Measurements from ENCODE around the gene PDGFD. TPM values are rescaled to one million over a fixed set of nuclear protein-coding genes. Genes with fewer than 3 reads are reported as not detected.

PDGFD gene
- total RNA-seq, 1 donor from 2014 or later: 21.9 TPM

DNA sequence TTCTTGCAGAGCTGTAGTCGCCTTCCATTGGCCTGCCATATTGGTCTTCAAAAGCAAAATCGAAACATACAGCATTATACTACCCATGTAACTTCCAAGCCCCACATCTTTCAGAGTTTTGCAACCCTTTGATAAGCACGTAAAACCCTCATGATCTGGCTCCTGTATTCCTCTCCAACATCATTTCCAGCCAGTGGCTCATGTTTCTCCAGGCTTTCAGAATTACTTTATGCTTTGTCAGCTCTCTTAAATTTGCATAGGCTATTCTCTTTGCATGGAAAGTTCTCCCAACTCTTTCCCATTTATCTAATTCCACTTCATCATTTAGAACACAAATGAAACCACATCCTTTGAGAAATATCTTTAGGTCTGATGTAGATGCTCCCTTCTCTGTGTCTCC lies 195.3 kb downstream of the PDGFD start:
- intact Hi-C loops (cut with DNase I): no loop called here
- Histone ChIP-seq H3K4me1 (no peaks in the 10 kb centered on the region), H3K27ac (no peak overlapping the region), H3K27me3 (no peaks in the 10 kb centered on the region), H3K4me3 (no peak overlapping the region), H3K36me3 (no peaks in the 10 kb centered on the region), H3K9me3 (no peaks in the 10 kb centered on the region)
- TF ChIP-seq POLR2A (IDR thresholded peaks at IDR 0.05) (no peak), POLR2AphosphoS5 (IDR thresholded peaks at IDR 0.05; ENCODE audit: insufficient read depth in 1 of 2, low read depth in 1 of 2) (no peak)
- TF ChIP-seq, protein P1, sequence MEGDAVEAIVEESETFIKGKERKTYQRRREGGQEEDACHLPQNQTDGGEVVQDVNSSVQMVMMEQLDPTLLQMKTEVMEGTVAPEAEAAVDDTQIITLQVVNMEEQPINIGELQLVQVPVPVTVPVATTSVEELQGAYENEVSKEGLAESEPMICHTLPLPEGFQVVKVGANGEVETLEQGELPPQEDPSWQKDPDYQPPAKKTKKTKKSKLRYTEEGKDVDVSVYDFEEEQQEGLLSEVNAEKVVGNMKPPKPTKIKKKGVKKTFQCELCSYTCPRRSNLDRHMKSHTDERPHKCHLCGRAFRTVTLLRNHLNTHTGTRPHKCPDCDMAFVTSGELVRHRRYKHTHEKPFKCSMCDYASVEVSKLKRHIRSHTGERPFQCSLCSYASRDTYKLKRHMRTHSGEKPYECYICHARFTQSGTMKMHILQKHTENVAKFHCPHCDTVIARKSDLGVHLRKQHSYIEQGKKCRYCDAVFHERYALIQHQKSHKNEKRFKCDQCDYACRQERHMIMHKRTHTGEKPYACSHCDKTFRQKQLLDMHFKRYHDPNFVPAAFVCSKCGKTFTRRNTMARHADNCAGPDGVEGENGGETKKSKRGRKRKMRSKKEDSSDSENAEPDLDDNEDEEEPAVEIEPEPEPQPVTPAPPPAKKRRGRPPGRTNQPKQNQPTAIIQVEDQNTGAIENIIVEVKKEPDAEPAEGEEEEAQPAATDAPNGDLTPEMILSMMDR (IDR thresholded peaks at IDR 0.05): no peak
- no peak for DNase-seq (ENCODE audit: extremely low spot score in 2 of 2)

DNA sequence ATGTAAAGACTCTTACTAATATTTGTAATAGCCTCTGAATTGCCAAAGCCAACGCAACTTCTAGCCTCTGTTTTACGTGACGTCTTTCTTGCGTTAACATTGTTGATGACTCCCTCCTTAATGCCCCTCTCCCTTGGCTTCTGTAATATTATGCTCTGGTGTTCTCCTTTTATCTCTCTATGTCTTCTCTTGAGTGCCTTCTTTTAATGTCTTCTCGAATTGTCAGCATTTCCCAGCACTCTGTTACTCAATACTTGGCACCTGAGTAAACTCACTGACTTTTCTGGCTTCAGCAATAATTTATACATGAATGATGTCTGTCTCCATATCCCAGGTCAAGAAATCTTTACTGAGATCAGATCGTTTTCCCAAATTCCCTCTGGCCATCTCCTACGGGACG lies 196.0 kb downstream of the PDGFD start:
- intact Hi-C loops (cut with DNase I): no loop called here
- Histone ChIP-seq H3K36me3 (no peaks in the 10 kb centered on the region), H3K4me3 (no peak overlapping the region), H3K27ac (no peak overlapping the region), H3K9me3 (no peaks in the 10 kb centered on the region), H3K4me1 (no peaks in the 10 kb centered on the region), H3K27me3 (no peaks in the 10 kb centered on the region)
- TF ChIP-seq POLR2AphosphoS5 (IDR thresholded peaks at IDR 0.05; ENCODE audit: insufficient read depth in 1 of 2, low read depth in 1 of 2) (no peak), POLR2A (IDR thresholded peaks at IDR 0.05) (no peak)
- TF ChIP-seq, protein P1 (IDR thresholded peaks at IDR 0.05): no peak
- DNase-seq (ENCODE audit: extremely low spot score in 2 of 2): no peak

- no peaks in the 10 kb centered on the region for H3K36me3 ChIP-seq
- H3K27me3 ChIP-seq: no peaks in the 10 kb centered on the region
- TF ChIP-seq, protein P1 (IDR thresholded peaks at IDR 0.05): no peak
- TF ChIP-seq POLR2A (IDR thresholded peaks at IDR 0.05): no peak
- TF ChIP-seq POLR2AphosphoS5 (IDR thresholded peaks at IDR 0.05; ENCODE audit: insufficient read depth in 1 of 2, low read depth in 1 of 2): no peak
- H3K4me1 ChIP-seq: no peaks in the 10 kb centered on the region
- no peak overlapping the region for H3K27ac ChIP-seq
- H3K9me3 ChIP-seq: no peaks in the 10 kb centered on the region
- DNase-seq (ENCODE audit: extremely low spot score in 2 of 2): no peak
- intact Hi-C loops (cut with DNase I): no loop called here
- H3K4me3 ChIP-seq: no peak overlapping the region
These were observed 199.6 kb downstream of the PDGFD start for GRCh38 chr11:103964390-103964789.

DNA sequence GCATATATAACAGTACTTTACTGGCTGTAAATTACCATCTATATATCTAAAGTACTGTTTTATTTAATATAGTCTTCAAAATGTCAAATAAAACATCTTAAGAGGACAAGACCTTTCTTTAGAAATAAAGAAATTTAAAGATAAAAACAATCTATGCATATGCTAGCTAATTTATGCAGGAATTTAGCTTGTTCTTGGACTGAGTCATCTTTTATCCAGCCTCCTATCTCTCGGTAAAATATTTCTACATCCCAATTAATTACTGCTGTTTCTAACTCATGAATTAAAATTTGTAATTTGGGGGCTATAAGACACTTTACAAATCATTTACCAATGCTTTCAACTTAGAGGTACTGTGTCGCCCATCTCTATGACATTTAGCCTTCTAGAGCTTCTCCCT lies 200.3 kb downstream of the PDGFD start:
- H3K27ac ChIP-seq: no peak overlapping the region
- intact Hi-C loops (cut with DNase I): no loop called here
- H3K4me1 ChIP-seq: no peaks in the 10 kb centered on the region
- TF ChIP-seq POLR2AphosphoS5 (IDR thresholded peaks at IDR 0.05; ENCODE audit: insufficient read depth in 1 of 2, low read depth in 1 of 2) (no peak), POLR2A (IDR thresholded peaks at IDR 0.05) (no peak)
- TF ChIP-seq, protein P1 (IDR thresholded peaks at IDR 0.05): no peak
- no peaks in the 10 kb centered on the region for H3K36me3 ChIP-seq
- no peaks in the 10 kb centered on the region for H3K9me3 ChIP-seq
- no peak for DNase-seq (ENCODE audit: extremely low spot score in 2 of 2)
- H3K27me3 ChIP-seq: no peaks in the 10 kb centered on the region
- H3K4me3 ChIP-seq: no peak overlapping the region

DNA sequence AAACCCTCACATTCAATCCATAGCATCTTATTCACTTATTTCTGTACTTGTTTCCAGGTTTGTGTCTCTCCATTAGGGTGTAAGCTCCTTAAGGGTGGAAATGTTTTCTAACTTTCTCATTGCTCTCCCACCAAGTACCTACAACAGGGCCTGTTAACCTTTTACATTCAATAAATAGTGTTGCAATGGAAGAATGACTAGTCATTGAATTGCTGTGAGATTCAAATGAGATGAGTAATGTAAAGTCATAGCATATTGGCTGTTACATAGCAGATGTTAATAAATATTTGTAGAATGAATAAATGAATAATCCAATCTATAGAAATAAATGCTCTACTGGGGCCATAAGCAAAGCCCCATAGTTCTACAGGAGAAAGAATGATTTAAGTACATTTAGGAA lies 202.9 kb downstream of the PDGFD start:
- Histone ChIP-seq H3K4me3 (no peak overlapping the region), H3K4me1 (no peaks in the 10 kb centered on the region), H3K9me3 (no peaks in the 10 kb centered on the region), H3K36me3 (no peaks in the 10 kb centered on the region), H3K27me3 (no peaks in the 10 kb centered on the region), H3K27ac (no peak overlapping the region)
- DNase-seq (ENCODE audit: extremely low spot score in 2 of 2): no peak
- TF ChIP-seq POLR2A (IDR thresholded peaks at IDR 0.05) (no peak), POLR2AphosphoS5 (IDR thresholded peaks at IDR 0.05; ENCODE audit: insufficient read depth in 1 of 2, low read depth in 1 of 2) (no peak)
- TF ChIP-seq, protein P1 (IDR thresholded peaks at IDR 0.05): no peak
- intact Hi-C loops (cut with DNase I): no loop called here
